H1 (cell line): ENCODE results near the gene PRRX2. TPM values are rescaled to one million over a fixed set of nuclear protein-coding genes. Genes with fewer than 3 reads are reported as not detected.

Source experiments
- JUN ChIP-seq: IDR thresholded peaks from 2 replicates; pipeline ENCODE4 v1.6.1; 2011; ENCODE audit warnings: low read depth, mild to moderate bottlenecking, improper control_type of control experiment, low read length
- JUND ChIP-seq: IDR thresholded peaks from 2 replicates; pipeline ENCODE4 v1.6.1; 2011; ENCODE audit warnings: mild to moderate bottlenecking, improper control_type of control experiment, low read length
- NRF1 ChIP-seq: IDR thresholded peaks from 2 replicates; pipeline ENCODE4 v1.6.1; 2011; ENCODE audit warnings: mild to moderate bottlenecking, low read depth, low read length, improper control_type of control experiment
- POLR2AphosphoS5 ChIP-seq: IDR thresholded peaks from 2 replicates; pipeline ENCODE4 v1.6.1; 2011; ENCODE audit warnings: low read depth, low read length
- RAD21 ChIP-seq, 2 experiments: IDR thresholded peaks in 1 of 2; conservative IDR thresholded peaks in 1 of 2; 2 replicates each; pipeline ENCODE4 v1.6.1; 2011; ENCODE audit warnings: low read depth in 2 of 2, low read length in 2 of 2, improper control_type of control experiment in 1 of 2, inconsistent platforms in 1 of 2, mild to moderate bottlenecking in 1 of 2, moderate library complexity in 1 of 2
- SAP30 ChIP-seq: fragments of 300-600 bp; sonication (generic); IDR thresholded peaks from 2 replicates; pipeline ENCODE4 v1.7.1; 2012; ENCODE audit warnings: low read length, moderate library complexity, mild to moderate bottlenecking, inconsistent platforms; ENCODE audit not compliant: insufficient read depth, insufficient replicate concordance
- SP1 ChIP-seq: IDR thresholded peaks from 2 replicates; pipeline ENCODE4 v1.6.1; 2011; ENCODE audit warnings: low read depth, low read length
- polyA plus RNA-seq, 7 experiments: library from polyadenylated mRNA; depleted of rRNA in 3 of 7; stranded (reverse) in 5 of 7; unstranded in 2 of 7; fragments of >200 nt in 5 of 7; fragments of 200-250 nt in 2 of 7; gene quantifications; 1 replicate in 5 of 7; 2 replicates in 1 of 7; 4 replicates in 1 of 7; pipeline versions ENCODE4 v1.2.1 to v1.2.3, GENCODE V29; 2011 to 2013; ENCODE audit warnings: missing spikeins in 2 of 7, mixed read lengths in 2 of 7
- total RNA-seq: library from RNA; stranded (reverse); fragmentation: NEBNext Ultra II Directional; extraction: Animal tissue kit (Norgen Biotek cat#: 25700); gene quantifications from 2 replicates; pipeline ENCODE4 v1.2.1, GENCODE V29; 2021
- TF ChIP-seq, protein P1 (sequence below): fragments of 300-600 bp; sonication (generic); IDR thresholded peaks from 2 replicates; pipeline ENCODE4 v1.7.1; 2012; ENCODE audit warnings: low read length, moderate library complexity, mild to moderate bottlenecking, inconsistent platforms; ENCODE audit not compliant: insufficient replicate concordance
- TF ChIP-seq, protein P2 (sequence below): IDR thresholded peaks from 2 replicates; pipeline ENCODE4 v1.6.1; 2011; ENCODE audit warnings: low read depth, mild to moderate bottlenecking, low read length; ENCODE audit not compliant: insufficient read depth

The PRRX2 gene
- total and polyA plus RNA-seq, 2 of the 8 experiments (the other 6 are each of a cell fraction or from before 2014, with no cell fraction given): 5.8 to 9.2 TPM

DNA sequence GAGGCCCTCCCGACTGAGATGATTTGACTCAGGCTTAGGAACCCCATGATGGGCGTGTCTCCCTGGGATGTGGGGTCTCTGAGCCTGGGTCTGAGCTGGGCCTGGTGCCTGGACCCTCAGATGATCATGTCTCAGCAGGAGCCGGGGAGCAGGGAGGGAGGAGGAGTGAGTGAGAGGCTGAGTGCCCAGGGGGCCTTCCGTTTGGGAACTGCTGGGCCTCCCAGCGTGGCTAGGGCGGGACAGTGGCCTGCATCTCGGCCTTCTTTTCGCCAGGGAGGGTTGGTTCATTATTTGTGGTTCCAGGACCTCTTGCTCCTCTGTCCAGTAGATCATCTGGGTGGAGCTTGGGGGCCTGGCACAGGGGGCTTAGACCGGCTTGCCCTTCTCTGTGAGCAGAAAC lies 5.6 kb downstream of the PRRX2 start (continued):
- TF ChIP-seq, protein P1, sequence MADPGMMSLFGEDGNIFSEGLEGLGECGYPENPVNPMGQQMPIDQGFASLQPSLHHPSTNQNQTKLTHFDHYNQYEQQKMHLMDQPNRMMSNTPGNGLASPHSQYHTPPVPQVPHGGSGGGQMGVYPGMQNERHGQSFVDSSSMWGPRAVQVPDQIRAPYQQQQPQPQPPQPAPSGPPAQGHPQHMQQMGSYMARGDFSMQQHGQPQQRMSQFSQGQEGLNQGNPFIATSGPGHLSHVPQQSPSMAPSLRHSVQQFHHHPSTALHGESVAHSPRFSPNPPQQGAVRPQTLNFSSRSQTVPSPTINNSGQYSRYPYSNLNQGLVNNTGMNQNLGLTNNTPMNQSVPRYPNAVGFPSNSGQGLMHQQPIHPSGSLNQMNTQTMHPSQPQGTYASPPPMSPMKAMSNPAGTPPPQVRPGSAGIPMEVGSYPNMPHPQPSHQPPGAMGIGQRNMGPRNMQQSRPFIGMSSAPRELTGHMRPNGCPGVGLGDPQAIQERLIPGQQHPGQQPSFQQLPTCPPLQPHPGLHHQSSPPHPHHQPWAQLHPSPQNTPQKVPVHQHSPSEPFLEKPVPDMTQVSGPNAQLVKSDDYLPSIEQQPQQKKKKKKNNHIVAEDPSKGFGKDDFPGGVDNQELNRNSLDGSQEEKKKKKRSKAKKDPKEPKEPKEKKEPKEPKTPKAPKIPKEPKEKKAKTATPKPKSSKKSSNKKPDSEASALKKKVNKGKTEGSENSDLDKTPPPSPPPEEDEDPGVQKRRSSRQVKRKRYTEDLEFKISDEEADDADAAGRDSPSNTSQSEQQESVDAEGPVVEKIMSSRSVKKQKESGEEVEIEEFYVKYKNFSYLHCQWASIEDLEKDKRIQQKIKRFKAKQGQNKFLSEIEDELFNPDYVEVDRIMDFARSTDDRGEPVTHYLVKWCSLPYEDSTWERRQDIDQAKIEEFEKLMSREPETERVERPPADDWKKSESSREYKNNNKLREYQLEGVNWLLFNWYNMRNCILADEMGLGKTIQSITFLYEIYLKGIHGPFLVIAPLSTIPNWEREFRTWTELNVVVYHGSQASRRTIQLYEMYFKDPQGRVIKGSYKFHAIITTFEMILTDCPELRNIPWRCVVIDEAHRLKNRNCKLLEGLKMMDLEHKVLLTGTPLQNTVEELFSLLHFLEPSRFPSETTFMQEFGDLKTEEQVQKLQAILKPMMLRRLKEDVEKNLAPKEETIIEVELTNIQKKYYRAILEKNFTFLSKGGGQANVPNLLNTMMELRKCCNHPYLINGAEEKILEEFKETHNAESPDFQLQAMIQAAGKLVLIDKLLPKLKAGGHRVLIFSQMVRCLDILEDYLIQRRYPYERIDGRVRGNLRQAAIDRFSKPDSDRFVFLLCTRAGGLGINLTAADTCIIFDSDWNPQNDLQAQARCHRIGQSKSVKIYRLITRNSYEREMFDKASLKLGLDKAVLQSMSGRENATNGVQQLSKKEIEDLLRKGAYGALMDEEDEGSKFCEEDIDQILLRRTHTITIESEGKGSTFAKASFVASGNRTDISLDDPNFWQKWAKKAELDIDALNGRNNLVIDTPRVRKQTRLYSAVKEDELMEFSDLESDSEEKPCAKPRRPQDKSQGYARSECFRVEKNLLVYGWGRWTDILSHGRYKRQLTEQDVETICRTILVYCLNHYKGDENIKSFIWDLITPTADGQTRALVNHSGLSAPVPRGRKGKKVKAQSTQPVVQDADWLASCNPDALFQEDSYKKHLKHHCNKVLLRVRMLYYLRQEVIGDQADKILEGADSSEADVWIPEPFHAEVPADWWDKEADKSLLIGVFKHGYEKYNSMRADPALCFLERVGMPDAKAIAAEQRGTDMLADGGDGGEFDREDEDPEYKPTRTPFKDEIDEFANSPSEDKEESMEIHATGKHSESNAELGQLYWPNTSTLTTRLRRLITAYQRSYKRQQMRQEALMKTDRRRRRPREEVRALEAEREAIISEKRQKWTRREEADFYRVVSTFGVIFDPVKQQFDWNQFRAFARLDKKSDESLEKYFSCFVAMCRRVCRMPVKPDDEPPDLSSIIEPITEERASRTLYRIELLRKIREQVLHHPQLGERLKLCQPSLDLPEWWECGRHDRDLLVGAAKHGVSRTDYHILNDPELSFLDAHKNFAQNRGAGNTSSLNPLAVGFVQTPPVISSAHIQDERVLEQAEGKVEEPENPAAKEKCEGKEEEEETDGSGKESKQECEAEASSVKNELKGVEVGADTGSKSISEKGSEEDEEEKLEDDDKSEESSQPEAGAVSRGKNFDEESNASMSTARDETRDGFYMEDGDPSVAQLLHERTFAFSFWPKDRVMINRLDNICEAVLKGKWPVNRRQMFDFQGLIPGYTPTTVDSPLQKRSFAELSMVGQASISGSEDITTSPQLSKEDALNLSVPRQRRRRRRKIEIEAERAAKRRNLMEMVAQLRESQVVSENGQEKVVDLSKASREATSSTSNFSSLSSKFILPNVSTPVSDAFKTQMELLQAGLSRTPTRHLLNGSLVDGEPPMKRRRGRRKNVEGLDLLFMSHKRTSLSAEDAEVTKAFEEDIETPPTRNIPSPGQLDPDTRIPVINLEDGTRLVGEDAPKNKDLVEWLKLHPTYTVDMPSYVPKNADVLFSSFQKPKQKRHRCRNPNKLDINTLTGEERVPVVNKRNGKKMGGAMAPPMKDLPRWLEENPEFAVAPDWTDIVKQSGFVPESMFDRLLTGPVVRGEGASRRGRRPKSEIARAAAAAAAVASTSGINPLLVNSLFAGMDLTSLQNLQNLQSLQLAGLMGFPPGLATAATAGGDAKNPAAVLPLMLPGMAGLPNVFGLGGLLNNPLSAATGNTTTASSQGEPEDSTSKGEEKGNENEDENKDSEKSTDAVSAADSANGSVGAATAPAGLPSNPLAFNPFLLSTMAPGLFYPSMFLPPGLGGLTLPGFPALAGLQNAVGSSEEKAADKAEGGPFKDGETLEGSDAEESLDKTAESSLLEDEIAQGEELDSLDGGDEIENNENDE: no peak
- TF ChIP-seq SAP30 (no peak), RAD21 (IDR thresholded peaks at IDR 0.05 in 1 of 2, conservative IDR thresholded peaks at IDR 0.05 in 1 of 2; ENCODE audit: low read depth in 2 of 2, low read length in 2 of 2) (no peak), JUND (no peak), SP1 (no peak), NRF1 (no peak), POLR2AphosphoS5 (no peak), JUN (no peak)
- TF ChIP-seq, protein P2, sequence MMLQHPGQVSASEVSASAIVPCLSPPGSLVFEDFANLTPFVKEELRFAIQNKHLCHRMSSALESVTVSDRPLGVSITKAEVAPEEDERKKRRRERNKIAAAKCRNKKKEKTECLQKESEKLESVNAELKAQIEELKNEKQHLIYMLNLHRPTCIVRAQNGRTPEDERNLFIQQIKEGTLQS: no peak
